ENCODE data around the gene ARL5A. TPM values are rescaled to one million over a fixed set of nuclear protein-coding genes. Genes with fewer than 3 reads are reported as not detected.

Gene ARL5A
- total and polyA plus RNA-seq, 9 of the 15 experiments (the other 6 are each of a cell fraction or from before 2014, with no cell fraction given) = 16.3 to 117 (median 88.4) TPM

DNA sequence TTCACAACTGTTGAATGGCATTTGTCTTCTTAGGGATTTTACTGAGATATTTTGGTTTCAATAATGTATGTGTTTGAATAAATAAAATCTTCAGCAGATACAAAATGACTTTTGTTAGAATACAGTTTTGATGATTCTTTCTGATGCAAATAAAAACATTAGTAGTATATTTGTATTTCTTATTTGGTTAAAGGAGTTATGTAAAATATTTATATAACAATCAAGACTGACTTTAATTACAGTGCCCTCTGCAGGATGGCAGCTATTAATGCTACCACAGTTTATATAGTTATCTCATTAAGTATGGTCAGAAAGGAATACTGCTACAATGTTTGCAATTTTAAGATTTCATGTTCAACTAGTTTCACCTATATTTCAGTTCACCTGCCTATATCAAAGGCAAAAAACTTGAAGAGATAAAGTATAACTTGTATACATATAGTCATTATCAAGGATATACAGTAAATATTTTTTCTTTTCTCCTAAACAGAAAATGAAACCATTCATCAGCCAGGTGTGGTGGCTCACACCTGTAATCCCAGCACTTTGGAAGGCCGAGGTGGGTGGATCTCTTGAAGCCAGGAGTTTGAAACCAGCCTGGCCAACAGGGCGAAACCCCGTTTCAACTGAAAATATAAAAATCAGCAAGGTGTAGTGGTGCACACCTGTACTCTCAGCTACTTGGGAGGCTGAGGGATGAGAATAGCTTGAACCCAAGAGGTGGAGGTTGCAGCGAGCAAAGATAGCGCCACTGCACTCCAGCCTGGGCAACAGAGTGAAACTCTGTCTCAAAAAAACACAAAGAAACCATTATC is 19.8 kb downstream of the ARL5A start:
- peaks cover 79% of the 10 kb centered on the region for H3K36me3 ChIP-seq (ENCODE audit: control insufficient read depth, insufficient read depth, low read length)
- in situ Hi-C loops (cut with MboI) = no loop called here
- TF ChIP-seq, protein P1, sequence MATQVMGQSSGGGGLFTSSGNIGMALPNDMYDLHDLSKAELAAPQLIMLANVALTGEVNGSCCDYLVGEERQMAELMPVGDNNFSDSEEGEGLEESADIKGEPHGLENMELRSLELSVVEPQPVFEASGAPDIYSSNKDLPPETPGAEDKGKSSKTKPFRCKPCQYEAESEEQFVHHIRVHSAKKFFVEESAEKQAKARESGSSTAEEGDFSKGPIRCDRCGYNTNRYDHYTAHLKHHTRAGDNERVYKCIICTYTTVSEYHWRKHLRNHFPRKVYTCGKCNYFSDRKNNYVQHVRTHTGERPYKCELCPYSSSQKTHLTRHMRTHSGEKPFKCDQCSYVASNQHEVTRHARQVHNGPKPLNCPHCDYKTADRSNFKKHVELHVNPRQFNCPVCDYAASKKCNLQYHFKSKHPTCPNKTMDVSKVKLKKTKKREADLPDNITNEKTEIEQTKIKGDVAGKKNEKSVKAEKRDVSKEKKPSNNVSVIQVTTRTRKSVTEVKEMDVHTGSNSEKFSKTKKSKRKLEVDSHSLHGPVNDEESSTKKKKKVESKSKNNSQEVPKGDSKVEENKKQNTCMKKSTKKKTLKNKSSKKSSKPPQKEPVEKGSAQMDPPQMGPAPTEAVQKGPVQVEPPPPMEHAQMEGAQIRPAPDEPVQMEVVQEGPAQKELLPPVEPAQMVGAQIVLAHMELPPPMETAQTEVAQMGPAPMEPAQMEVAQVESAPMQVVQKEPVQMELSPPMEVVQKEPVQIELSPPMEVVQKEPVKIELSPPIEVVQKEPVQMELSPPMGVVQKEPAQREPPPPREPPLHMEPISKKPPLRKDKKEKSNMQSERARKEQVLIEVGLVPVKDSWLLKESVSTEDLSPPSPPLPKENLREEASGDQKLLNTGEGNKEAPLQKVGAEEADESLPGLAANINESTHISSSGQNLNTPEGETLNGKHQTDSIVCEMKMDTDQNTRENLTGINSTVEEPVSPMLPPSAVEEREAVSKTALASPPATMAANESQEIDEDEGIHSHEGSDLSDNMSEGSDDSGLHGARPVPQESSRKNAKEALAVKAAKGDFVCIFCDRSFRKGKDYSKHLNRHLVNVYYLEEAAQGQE (IDR thresholded peaks at IDR 0.05; ENCODE audit: borderline replicate concordance) = peak; percentile 37; the same call in 1 of the 2 replicates
- TF ChIP-seq, protein P1 (CRISPR knock-in tag; IDR thresholded peaks at IDR 0.05; ENCODE audit: low read depth) = no peak
- no peak for TF ChIP-seq RCOR1 (IDR thresholded peaks at IDR 0.05; ENCODE audit: borderline replicate concordance in 1 of 2, low read depth in 2 of 2, low read length in 2 of 2)
- TF ChIP-seq, protein P2, sequence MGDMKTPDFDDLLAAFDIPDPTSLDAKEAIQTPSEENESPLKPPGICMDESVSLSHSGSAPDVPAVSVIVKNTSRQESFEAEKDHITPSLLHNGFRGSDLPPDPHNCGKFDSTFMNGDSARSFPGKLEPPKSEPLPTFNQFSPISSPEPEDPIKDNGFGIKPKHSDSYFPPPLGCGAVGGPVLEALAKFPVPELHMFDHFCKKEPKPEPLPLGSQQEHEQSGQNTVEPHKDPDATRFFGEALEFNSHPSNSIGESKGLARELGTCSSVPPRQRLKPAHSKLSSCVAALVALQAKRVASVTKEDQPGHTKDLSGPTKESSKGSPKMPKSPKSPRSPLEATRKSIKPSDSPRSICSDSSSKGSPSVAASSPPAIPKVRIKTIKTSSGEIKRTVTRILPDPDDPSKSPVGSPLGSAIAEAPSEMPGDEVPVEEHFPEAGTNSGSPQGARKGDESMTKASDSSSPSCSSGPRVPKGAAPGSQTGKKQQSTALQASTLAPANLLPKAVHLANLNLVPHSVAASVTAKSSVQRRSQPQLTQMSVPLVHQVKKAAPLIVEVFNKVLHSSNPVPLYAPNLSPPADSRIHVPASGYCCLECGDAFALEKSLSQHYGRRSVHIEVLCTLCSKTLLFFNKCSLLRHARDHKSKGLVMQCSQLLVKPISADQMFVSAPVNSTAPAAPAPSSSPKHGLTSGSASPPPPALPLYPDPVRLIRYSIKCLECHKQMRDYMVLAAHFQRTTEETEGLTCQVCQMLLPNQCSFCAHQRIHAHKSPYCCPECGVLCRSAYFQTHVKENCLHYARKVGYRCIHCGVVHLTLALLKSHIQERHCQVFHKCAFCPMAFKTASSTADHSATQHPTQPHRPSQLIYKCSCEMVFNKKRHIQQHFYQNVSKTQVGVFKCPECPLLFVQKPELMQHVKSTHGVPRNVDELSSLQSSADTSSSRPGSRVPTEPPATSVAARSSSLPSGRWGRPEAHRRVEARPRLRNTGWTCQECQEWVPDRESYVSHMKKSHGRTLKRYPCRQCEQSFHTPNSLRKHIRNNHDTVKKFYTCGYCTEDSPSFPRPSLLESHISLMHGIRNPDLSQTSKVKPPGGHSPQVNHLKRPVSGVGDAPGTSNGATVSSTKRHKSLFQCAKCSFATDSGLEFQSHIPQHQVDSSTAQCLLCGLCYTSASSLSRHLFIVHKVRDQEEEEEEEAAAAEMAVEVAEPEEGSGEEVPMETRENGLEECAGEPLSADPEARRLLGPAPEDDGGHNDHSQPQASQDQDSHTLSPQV (IDR thresholded peaks at IDR 0.05) = peak; percentile 15; the same call in 1 of the 2 replicates
- TF ChIP-seq BHLHE40 (IDR thresholded peaks at IDR 0.05; ENCODE audit: low read length) = no peak
- no peak for TF ChIP-seq KHSRP (IDR thresholded peaks at IDR 0.05)
- TF ChIP-seq POLR2H (tag; IDR thresholded peaks at IDR 0.05; ENCODE audit: low read depth) = 0 out of 2 replicates have a peak, but pooled peaks have one; percentile 4

More for the DNA sequence above, 19.8 kb downstream of the ARL5A start:
- FAIRE-seq (no peak), ATAC-seq (peak; percentile 55; the same call in 1 of the 3 replicates), DNase-seq (ENCODE audit: extremely low read depth in 1 of 4, low spot score in 3 of 4) (peak in 1 of 4 experiments; percentile 24)
- Histone ChIP-seq H3K4me2 (ENCODE audit: insufficient read depth, low read length) (no peak overlapping the region), H4K20me1 (replicated peaks; ENCODE audit: control insufficient read depth, insufficient read depth, low read length) (no peaks in the 10 kb centered on the region), H3K9me1 (ENCODE audit: control insufficient read depth, insufficient read depth, low read length) (no peaks in the 10 kb centered on the region), H3K9me3 (replicated peaks; ENCODE audit: control insufficient read depth, insufficient read depth, low read depth, low read length) (no peaks in the 10 kb centered on the region), H3K4me1 (replicated peaks in 1 of 2; ENCODE audit: control insufficient read depth in 2 of 2, insufficient read depth in 2 of 2, low read length in 2 of 2) (no peaks in the 10 kb centered on the region), H3K27me3 (ENCODE audit: control insufficient read depth in 2 of 2, insufficient read depth in 2 of 2, low read length in 2 of 2) (no peaks in the 10 kb centered on the region), H3K79me2 (ENCODE audit: control insufficient read depth, insufficient read depth, low read length) (peaks cover 3% of the 10 kb centered on the region; the same call in 1 of the 3 replicates), H3K4me3 (no peak overlapping the region), H3K27ac (ENCODE audit: extremely low read depth, low read depth, low read length) (no peak overlapping the region), H3K9ac (ENCODE audit: insufficient read depth in 1 of 2, low read depth in 2 of 2, low read length in 2 of 2) (no peak overlapping the region), H2AFZ (ENCODE audit: low read depth, low read length) (no peak overlapping the region)
- intact Hi-C loops (cut with micrococcal nuclease) = no loop called here
- ChIA-PET POLR2A (interaction anchor here (0.7 kb wide), 1 partner anchor 15 kb away, joined by 3 read pairs; no protein-coding TSS in a partner anchor), CTCF (ENCODE audit: low intra/inter-chr PET ratio) (interaction anchor here (1.6 kb wide), 1 partner anchor 194 kb away, joined by 6 read pairs; no protein-coding TSS in a partner anchor)
- WGBS (ENCODE audit: insufficient coverage, low coverage, missing lambda C conversion rate) = 95% methylated on average over 5 of the region's 5 CpGs
- BruUV-seq (replicated peaks) = no TSS peak

Data from K562 (cell line).